Left kidney (tissue), 2 donors: ENCODE results near the gene PRKN. TPM values are rescaled to one million over a fixed set of nuclear protein-coding genes. Genes with fewer than 3 reads are reported as not detected.

Experiments used
- DNase-seq: peaks from one replicate; pipeline ENCODE4 v3.0.0-alpha.2; 2013
- polyA plus RNA-seq: library from polyadenylated mRNA; unstranded; fragments of 120-200 nt; gene quantifications from one replicate; pipeline ENCODE4 v1.2.1, GENCODE V29; 2013; ENCODE audit not compliant: insufficient read length

PRKN gene
- polyA plus RNA-seq, 1 donor, result 7.7 TPM

GRCh38 chr6:162055365-162055764 is 672.2 kb downstream of the PRKN start:
- no peak for DNase-seq

GRCh38 chr6:162053084-162053483 is 674.5 kb downstream of the PRKN start:
- DNase-seq, result no peak

- no peak for DNase-seq
Observed at GRCh38 chr6:162050579-162050978, 677.0 kb downstream of the PRKN start.

- DNase-seq, result no peak
Observed at GRCh38 chr6:162046324-162046723, 681.2 kb downstream of the PRKN start.

- DNase-seq, result no peak
Observed at GRCh38 chr6:162032620-162033019, 694.9 kb downstream of the PRKN start.

GRCh38 chr6:162029873-162030576 is 697.5 kb downstream of the PRKN start:
- DNase-seq, result no peak

- DNase-seq, result no peak
Observed at GRCh38 chr6:162026843-162027242, 700.7 kb downstream of the PRKN start.

- no peak for DNase-seq
Observed at GRCh38 chr6:162026031-162026430, 701.5 kb downstream of the PRKN start.

GRCh38 chr6:162019349-162019748 is 708.2 kb downstream of the PRKN start:
- no peak for DNase-seq

- no peak for DNase-seq
Observed at GRCh38 chr6:162017536-162017935, 710.0 kb downstream of the PRKN start.

GRCh38 chr6:162014069-162014811 is 713.3 kb downstream of the PRKN start:
- no peak for DNase-seq

- no peak for DNase-seq
Observed at GRCh38 chr6:162005372-162005771, 722.2 kb downstream of the PRKN start.

GRCh38 chr6:161996783-161997182 is 730.8 kb downstream of the PRKN start:
- DNase-seq, result no peak

GRCh38 chr6:161985876-161986423 is 741.6 kb downstream of the PRKN start:
- no peak for DNase-seq

GRCh38 chr6:161984713-161985112 is 742.9 kb downstream of the PRKN start:
- no peak for DNase-seq

GRCh38 chr6:161976553-161976952 is 751.0 kb downstream of the PRKN start:
- DNase-seq, result no peak

- DNase-seq, result no peak
Observed at GRCh38 chr6:161973064-161973463, 754.5 kb downstream of the PRKN start.

GRCh38 chr6:161971043-161971442 is 756.5 kb downstream of the PRKN start:
- no peak for DNase-seq

- no peak for DNase-seq
Observed at GRCh38 chr6:161963634-161964234, 763.8 kb downstream of the PRKN start.

- DNase-seq, result no peak
Observed at GRCh38 chr6:161963181-161963580, 764.4 kb downstream of the PRKN start.

- no peak for DNase-seq
Observed at GRCh38 chr6:161961796-161962195, 765.8 kb downstream of the PRKN start.

GRCh38 chr6:161961046-161961445 is 766.5 kb downstream of the PRKN start:
- DNase-seq, result no peak

GRCh38 chr6:161959072-161959471 is 768.5 kb downstream of the PRKN start:
- no peak for DNase-seq
